Measurements from ENCODE around the gene EML4.
"Not testable (repeated sequence)": the region's sequence is repeated elsewhere in the genome, so short reads cannot be mapped to it uniquely, and the experiment has no call there.

Gene EML4

DNA sequence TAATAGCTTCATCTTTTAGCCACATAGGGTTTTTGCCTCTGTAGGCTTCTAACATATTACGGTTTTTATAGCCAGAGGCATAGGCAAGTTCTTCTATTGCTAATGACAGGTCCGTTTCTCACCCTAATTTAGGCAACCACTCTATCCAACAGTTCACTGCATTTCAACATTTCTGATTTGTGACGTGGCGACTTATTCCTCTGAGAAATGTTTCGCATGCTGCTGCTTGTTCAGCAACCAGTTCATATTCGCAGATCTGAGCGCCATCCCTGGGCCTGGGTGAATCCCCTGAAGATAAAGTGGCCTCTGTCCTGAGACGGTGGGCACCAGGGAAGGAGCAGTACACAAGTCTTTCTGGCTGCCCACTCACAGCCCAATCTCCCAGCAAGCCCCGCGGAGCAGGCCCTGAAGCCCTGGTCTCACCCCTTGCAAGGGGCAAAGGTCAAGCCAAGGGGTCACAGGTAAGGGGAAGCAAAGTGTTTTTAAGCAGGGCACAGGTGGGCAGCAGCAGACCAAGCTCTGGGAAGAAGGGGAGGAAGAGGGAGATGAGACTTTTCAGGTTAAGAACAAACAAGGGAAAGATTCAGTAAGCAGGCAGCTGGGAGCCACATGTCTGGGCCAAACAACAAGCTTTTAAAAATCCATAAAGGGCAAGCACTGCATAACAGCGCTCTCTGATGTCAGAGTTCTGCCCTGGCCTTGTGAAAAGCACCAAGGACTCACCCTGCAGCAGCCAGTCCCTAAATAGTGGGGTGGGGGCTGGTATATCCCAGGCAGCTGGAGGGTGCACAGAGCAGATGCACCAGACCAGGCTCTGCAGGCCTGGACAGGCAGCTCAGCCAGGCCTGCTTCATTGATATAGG is 202.7 kb downstream of the EML4 start:
- H3K4me3 Mint-ChIP-seq: no peak overlapping the region
- DNase-seq (ENCODE audit: low spot score): no peak
- no peak overlapping the region for H3K27ac Mint-ChIP-seq
- H3K9me3 Mint-ChIP-seq: no peaks in the 10 kb centered on the region
- peaks cover 5% of the 10 kb centered on the region for H3K27me3 Mint-ChIP-seq (ENCODE audit: low read depth)
- H3K36me3 Mint-ChIP-seq (ENCODE audit: low read depth): no peaks in the 10 kb centered on the region
- no peaks in the 10 kb centered on the region for H3K4me1 Mint-ChIP-seq (ENCODE audit: low read depth)

DNA sequence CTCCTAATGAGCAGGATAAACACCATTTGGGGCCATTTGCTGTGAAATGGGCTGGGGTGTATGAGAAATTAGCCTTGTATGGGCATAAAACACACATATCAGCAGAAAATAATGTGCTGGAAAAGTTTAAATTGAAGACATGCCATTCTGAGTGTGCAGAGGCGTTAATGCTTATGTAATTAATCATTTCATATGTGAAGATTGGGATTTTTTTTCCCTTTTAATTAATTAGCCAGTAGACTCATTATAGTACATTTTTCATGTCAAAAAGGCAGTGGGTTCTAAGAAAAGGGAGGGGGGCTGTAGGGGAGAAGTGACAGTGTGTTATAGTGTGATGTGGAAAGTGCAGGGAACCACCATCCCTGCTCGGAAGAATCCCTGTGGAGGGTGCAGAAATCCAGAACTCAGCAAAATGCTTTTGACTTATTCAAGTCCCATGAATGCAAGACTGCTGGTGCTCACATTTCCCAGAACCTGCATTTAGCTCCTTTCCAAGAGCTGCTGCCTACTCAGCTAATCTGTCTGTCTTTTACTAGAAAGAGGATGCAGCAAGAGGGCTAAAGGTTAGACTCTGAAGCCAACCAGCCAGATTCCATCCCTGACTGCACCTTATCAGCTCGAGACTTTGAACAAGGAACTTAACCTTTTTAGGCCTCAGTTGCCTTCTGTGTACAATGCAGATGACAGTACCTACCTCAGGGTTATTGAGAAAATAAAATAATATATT is 203.5 kb downstream of the EML4 start:
- Mint-ChIP-seq H3K27me3 (ENCODE audit: low read depth) (peaks cover 1% of the 10 kb centered on the region), H3K36me3 (ENCODE audit: low read depth) (no peaks in the 10 kb centered on the region), H3K4me1 (ENCODE audit: low read depth) (no peaks in the 10 kb centered on the region), H3K9me3 (no peaks in the 10 kb centered on the region), H3K4me3 (no peak overlapping the region), H3K27ac (no peak overlapping the region)
- DNase-seq (ENCODE audit: low spot score): no peak

GRCh38 chr2:42376758-42377157 is 207.6 kb downstream of the EML4 start:
- DNase-seq (ENCODE audit: low spot score): no peak
- Mint-ChIP-seq H3K27me3 (ENCODE audit: low read depth) (peaks cover 5% of the 10 kb centered on the region), H3K36me3 (ENCODE audit: low read depth) (no peaks in the 10 kb centered on the region), H3K27ac (no peak overlapping the region), H3K4me1 (ENCODE audit: low read depth) (no peaks in the 10 kb centered on the region), H3K9me3 (no peaks in the 10 kb centered on the region), H3K4me3 (no peak overlapping the region)

DNA sequence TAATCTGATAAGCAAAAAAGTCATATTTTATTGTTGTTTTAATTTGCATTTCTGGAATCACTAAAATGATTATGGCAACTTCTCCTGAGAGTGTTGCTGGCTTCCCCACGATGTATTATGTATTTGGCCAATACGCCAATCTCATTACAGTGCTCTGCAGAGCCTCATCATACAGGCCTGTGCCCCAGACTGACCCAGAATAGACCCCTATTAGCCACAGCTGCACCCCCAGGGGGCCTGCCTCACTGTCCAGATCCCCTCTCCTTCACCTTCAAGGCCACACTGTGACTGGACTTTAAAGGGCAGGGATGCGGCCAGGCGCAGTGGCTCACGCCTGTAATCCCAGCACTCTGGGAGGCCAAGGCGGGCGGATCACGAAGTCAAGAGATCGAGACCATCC is 209.3 kb downstream of the EML4 start:
- H3K9me3 Mint-ChIP-seq: no peaks in the 10 kb centered on the region

GRCh38 chr2:42380026-42380425 is 210.9 kb downstream of the EML4 start:
- not testable (repeated sequence) for H3K4me1 Mint-ChIP-seq (ENCODE audit: low read depth); H3K9me3 Mint-ChIP-seq

More for the DNA sequence above, 209.3 kb downstream of the EML4 start:
- Mint-ChIP-seq H3K4me3 (no peak overlapping the region), H3K4me1 (ENCODE audit: low read depth) (no peaks in the 10 kb centered on the region), H3K27ac (no peak overlapping the region), H3K36me3 (ENCODE audit: low read depth) (no peaks in the 10 kb centered on the region), H3K27me3 (ENCODE audit: low read depth) (peaks cover 5% of the 10 kb centered on the region)
- no peak for DNase-seq (ENCODE audit: low spot score)

GRCh38 chr2:42382144-42382543 is 213.0 kb downstream of the EML4 start:
- H3K9me3 Mint-ChIP-seq: no peaks in the 10 kb centered on the region
- no peaks in the 10 kb centered on the region for H3K4me1 Mint-ChIP-seq (ENCODE audit: low read depth)

More at GRCh38 chr2:42380026-42380425, 210.9 kb downstream of the EML4 start:
- H3K27ac Mint-ChIP-seq; H3K36me3 Mint-ChIP-seq (ENCODE audit: low read depth); DNase-seq (ENCODE audit: low spot score); H3K4me3 Mint-ChIP-seq; H3K27me3 Mint-ChIP-seq (ENCODE audit: low read depth): not testable (repeated sequence)

More at GRCh38 chr2:42382144-42382543, 213.0 kb downstream of the EML4 start:
- Mint-ChIP-seq H3K36me3 (ENCODE audit: low read depth) (no peaks in the 10 kb centered on the region), H3K4me3 (no peak overlapping the region), H3K27me3 (ENCODE audit: low read depth) (peaks cover 6% of the 10 kb centered on the region), H3K27ac (no peak overlapping the region)
- no peak for DNase-seq (ENCODE audit: low spot score)

Data from T-helper 2 cell treated with Interferon-gamma antibody and Interleukin-4, amounts not matched to agents 5 μg/mL and 100 μg/mL, for 36 hours (primary cell).